ENCODE data around the gene HDAC11. TPM values are rescaled to one million over a fixed set of nuclear protein-coding genes. Genes with fewer than 3 reads are reported as not detected.

Gene HDAC11
- total and polyA plus RNA-seq, 4 donors, result 2.5 to 9.0 (median 3.2) TPM

DNA sequence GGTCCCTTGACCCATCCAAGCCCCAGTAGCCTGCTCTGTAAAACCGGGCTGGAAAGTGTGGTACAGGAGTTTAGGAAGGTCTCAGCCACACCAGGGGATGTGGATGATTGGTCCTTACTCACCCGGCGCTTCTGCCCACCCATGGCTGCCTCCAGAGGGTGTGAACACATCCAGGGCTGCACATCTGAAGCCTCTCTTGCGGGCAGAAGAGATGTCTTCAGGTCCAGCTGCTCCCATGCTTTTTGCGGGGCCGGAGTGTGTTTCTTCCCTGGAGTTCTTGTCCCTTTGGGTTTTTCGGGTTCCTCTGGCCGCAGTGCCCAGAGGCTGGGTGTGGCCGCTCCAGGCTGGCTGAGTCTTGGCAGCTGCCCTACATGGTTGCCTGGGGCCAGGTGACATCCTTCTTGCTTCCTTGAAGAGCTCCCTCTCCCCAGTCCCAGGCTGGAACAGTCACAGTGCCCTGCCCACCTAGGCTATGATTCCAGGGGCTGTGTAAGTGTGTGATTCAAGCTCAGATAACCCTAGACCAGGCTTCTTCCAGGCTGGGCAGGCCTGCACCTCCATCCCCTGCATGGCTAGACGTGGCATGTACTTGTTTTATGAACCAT is 33.9 kb downstream of the HDAC11 start:
- Histone ChIP-seq H3K27ac (ENCODE audit: low read depth in 1 of 2, low read length in 2 of 2) (no peak overlapping the region), H3K36me3 (ENCODE audit: control insufficient read depth in 4 of 4, insufficient read depth in 3 of 4, low read depth in 1 of 4, low read length in 3 of 4) (no peaks in the 10 kb centered on the region)

DNA sequence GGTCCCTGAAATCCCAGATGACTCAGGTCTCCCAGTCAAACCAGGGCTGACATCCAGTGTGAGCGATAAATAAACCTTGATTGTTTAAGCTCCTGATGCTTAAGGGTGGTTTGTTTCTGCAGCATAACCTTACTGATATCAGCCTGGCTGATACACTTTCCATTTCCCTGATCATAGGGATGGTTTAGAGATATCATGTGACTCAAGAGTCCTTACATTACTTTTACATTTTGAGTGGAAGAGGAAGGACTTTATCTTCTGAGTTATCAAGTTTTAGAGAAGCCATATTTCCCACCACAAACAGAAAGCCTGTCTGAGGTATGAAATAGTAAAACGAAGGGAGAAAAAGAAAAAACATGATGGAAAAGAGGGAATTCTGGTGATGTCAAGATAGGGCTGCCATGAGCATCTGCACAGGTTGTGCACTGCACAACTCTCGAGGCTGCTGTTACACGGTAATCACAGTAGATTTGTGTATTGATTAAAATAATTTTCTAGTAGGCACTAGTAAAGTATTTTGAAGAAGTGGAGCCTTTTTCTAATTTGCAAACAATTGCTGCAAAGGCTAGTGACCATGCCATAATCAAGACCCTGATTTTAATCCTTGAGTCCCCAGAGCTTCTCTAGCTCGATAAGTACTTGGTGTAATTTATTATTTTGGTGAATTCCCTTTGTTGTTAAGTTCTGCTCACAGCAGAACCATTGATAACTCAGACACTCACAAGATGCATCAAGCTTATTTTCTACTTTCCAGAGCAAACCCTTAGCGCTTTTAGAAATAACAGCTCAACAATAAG is 34.7 kb downstream of the HDAC11 start:
- Histone ChIP-seq H3K4me3 (ENCODE audit: low read depth in 1 of 3, low read length in 3 of 3) (no peak overlapping the region), H3K27me3 (ENCODE audit: control insufficient read depth in 4 of 4, insufficient read depth in 4 of 4, low read length in 3 of 4) (peaks cover 0 to 7% (median 4%) of the 10 kb centered on the region in 4 donors), H3K4me1 (ENCODE audit: control insufficient read depth in 4 of 4, insufficient read depth in 4 of 4, low read length in 3 of 4) (no peaks in the 10 kb centered on the region), H3K9me3 (ENCODE audit: control insufficient read depth in 4 of 4, low read length in 3 of 4) (no peaks in the 10 kb centered on the region), H3K9ac (ENCODE audit: low read depth in 1 of 2, low read length in 2 of 2) (no peak overlapping the region), H3K36me3 (ENCODE audit: control insufficient read depth in 4 of 4, insufficient read depth in 3 of 4, low read depth in 1 of 4, low read length in 3 of 4) (no peaks in the 10 kb centered on the region), H3K27ac (ENCODE audit: low read depth in 1 of 2, low read length in 2 of 2) (no peak overlapping the region)
- DNase-seq (ENCODE audit: low spot score), result no peak
- 82% methylated on average over 6 of the region's 6 CpGs for WGBS
- no peak for TF ChIP-seq RAD21 (IDR thresholded peaks at IDR 0.05)
- TF ChIP-seq, protein P1, sequence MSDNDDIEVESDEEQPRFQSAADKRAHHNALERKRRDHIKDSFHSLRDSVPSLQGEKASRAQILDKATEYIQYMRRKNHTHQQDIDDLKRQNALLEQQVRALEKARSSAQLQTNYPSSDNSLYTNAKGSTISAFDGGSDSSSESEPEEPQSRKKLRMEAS (IDR thresholded peaks at IDR 0.05), result no peak
- TF ChIP-seq SP1 (IDR thresholded peaks at IDR 0.05), result no peak
- no peak for TF ChIP-seq HNF4G (IDR thresholded peaks at IDR 0.05)
- TF ChIP-seq, protein P2, sequence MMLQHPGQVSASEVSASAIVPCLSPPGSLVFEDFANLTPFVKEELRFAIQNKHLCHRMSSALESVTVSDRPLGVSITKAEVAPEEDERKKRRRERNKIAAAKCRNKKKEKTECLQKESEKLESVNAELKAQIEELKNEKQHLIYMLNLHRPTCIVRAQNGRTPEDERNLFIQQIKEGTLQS (IDR thresholded peaks at IDR 0.05), result no peak
- TF ChIP-seq, protein P3, sequence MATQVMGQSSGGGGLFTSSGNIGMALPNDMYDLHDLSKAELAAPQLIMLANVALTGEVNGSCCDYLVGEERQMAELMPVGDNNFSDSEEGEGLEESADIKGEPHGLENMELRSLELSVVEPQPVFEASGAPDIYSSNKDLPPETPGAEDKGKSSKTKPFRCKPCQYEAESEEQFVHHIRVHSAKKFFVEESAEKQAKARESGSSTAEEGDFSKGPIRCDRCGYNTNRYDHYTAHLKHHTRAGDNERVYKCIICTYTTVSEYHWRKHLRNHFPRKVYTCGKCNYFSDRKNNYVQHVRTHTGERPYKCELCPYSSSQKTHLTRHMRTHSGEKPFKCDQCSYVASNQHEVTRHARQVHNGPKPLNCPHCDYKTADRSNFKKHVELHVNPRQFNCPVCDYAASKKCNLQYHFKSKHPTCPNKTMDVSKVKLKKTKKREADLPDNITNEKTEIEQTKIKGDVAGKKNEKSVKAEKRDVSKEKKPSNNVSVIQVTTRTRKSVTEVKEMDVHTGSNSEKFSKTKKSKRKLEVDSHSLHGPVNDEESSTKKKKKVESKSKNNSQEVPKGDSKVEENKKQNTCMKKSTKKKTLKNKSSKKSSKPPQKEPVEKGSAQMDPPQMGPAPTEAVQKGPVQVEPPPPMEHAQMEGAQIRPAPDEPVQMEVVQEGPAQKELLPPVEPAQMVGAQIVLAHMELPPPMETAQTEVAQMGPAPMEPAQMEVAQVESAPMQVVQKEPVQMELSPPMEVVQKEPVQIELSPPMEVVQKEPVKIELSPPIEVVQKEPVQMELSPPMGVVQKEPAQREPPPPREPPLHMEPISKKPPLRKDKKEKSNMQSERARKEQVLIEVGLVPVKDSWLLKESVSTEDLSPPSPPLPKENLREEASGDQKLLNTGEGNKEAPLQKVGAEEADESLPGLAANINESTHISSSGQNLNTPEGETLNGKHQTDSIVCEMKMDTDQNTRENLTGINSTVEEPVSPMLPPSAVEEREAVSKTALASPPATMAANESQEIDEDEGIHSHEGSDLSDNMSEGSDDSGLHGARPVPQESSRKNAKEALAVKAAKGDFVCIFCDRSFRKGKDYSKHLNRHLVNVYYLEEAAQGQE (IDR thresholded peaks at IDR 0.05), result no peak
- TF ChIP-seq JUND (IDR thresholded peaks at IDR 0.05), result no peak
- no peak for TF ChIP-seq TAF1 (conservative IDR thresholded peaks at IDR 0.05)
- TF ChIP-seq EGR1 (IDR thresholded peaks at IDR 0.05; ENCODE audit: low read depth in 2 of 2), result no peak
- TF ChIP-seq RXRA (IDR thresholded peaks at IDR 0.05), result no peak
- TF ChIP-seq, protein P4, sequence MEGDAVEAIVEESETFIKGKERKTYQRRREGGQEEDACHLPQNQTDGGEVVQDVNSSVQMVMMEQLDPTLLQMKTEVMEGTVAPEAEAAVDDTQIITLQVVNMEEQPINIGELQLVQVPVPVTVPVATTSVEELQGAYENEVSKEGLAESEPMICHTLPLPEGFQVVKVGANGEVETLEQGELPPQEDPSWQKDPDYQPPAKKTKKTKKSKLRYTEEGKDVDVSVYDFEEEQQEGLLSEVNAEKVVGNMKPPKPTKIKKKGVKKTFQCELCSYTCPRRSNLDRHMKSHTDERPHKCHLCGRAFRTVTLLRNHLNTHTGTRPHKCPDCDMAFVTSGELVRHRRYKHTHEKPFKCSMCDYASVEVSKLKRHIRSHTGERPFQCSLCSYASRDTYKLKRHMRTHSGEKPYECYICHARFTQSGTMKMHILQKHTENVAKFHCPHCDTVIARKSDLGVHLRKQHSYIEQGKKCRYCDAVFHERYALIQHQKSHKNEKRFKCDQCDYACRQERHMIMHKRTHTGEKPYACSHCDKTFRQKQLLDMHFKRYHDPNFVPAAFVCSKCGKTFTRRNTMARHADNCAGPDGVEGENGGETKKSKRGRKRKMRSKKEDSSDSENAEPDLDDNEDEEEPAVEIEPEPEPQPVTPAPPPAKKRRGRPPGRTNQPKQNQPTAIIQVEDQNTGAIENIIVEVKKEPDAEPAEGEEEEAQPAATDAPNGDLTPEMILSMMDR (IDR thresholded peaks at IDR 0.05; ENCODE audit: low read depth, low read length, missing input control), result no peak
- no peak for TF ChIP-seq YY1 (IDR thresholded peaks at IDR 0.05)

More for the DNA sequence above, 33.9 kb downstream of the HDAC11 start:
- Histone ChIP-seq H3K4me3 (ENCODE audit: low read depth in 1 of 3, low read length in 3 of 3) (no peak overlapping the region), H3K9ac (ENCODE audit: low read depth in 1 of 2, low read length in 2 of 2) (no peak overlapping the region), H3K27me3 (ENCODE audit: control insufficient read depth in 4 of 4, insufficient read depth in 4 of 4, low read length in 3 of 4) (peaks cover 0 to 6% (median 3%) of the 10 kb centered on the region in 4 donors), H3K4me1 (ENCODE audit: control insufficient read depth in 4 of 4, insufficient read depth in 4 of 4, low read length in 3 of 4) (no peaks in the 10 kb centered on the region), H3K9me3 (ENCODE audit: control insufficient read depth in 4 of 4, low read length in 3 of 4) (no peaks in the 10 kb centered on the region)
- DNase-seq (ENCODE audit: low spot score), result no peak
- 78% methylated on average over 10 of the region's 10 CpGs for WGBS
- TF ChIP-seq, protein P2 (IDR thresholded peaks at IDR 0.05), result no peak
- TF ChIP-seq SP1 (IDR thresholded peaks at IDR 0.05), result no peak
- TF ChIP-seq JUND (IDR thresholded peaks at IDR 0.05), result no peak
- no peak for TF ChIP-seq NR2F2 (IDR thresholded peaks at IDR 0.05)
- TF ChIP-seq, protein P4 (IDR thresholded peaks at IDR 0.05; ENCODE audit: low read depth, low read length, missing input control), result no peak
- no peak for TF ChIP-seq EGR1 (IDR thresholded peaks at IDR 0.05; ENCODE audit: low read depth in 2 of 2)
- no peak for TF ChIP-seq RXRA (IDR thresholded peaks at IDR 0.05)
- TF ChIP-seq FOXA1 (IDR thresholded peaks at IDR 0.05), result no peak
- no peak for TF ChIP-seq RAD21 (IDR thresholded peaks at IDR 0.05)
